HK-2 (cell line): ENCODE measurements around the gene UBL4B.
A peak's percentile ranks its signal among the peaks of the same experiment; 100 is the strongest.

Experiments used
- DNase-seq: peaks from one replicate; pipeline ENCODE4 v3.0.0-alpha.2; 2018; ENCODE audit not compliant: unreplicated experiment

Gene UBL4B

GRCh38 chr1:110152133-110152785 lies 40.0 kb downstream of the UBL4B start:
- DNase-seq: peak; percentile 54

- DNase-seq: no peak
Observed at GRCh38 chr1:110153407-110153950, 41.2 kb downstream of the UBL4B start.

- peak; percentile 54 for DNase-seq
Observed at GRCh38 chr1:110155878-110156522, 43.8 kb downstream of the UBL4B start.

- no peak for DNase-seq
Observed at GRCh38 chr1:110158261-110158660, 46.0 kb downstream of the UBL4B start.

GRCh38 chr1:110159168-110159567 lies 46.9 kb downstream of the UBL4B start:
- no peak for DNase-seq

GRCh38 chr1:110160538-110161100 lies 48.4 kb downstream of the UBL4B start:
- no peak for DNase-seq

GRCh38 chr1:110161165-110161564 lies 48.9 kb downstream of the UBL4B start:
- DNase-seq: no peak

- DNase-seq: no peak
Observed at GRCh38 chr1:110161849-110162248, 49.6 kb downstream of the UBL4B start.
